AG04450 (cell line): ENCODE results near the gene CHL1. TPM values are rescaled to one million over a fixed set of nuclear protein-coding genes. Genes with fewer than 3 reads are reported as not detected.

ENCODE experiments used
- CTCF ChIA-PET: fragments of 300-600, 350-600 bp; formaldehyde crosslinking; extraction: SDS; loops from one replicate; lab custom pipeline; 2022; ENCODE audit warnings: antibody characterized with exemption, inconsistent platforms; lab: Charles Lee
- POLR2A ChIA-PET: fragments of 350-600 bp; formaldehyde crosslinking; extraction: SDS; loops from one replicate; lab custom pipeline; 2021; ENCODE audit warnings: antibody characterized with exemption, inconsistent platforms; lab: Yijun Ruan, JAX
- DNase-seq: peaks from one replicate; pipeline ENCODE4 v3.0.0-alpha.2; 2011; ENCODE audit warnings: low read depth, low spot score
- H3K27ac ChIP-seq: one replicate; pipeline ENCODE4 v1.5.1; 2012; ENCODE audit warnings: low read depth, low read length, control low read depth
- H3K27me3 ChIP-seq: one replicate; pipeline ENCODE4 v1.6.0; 2012; ENCODE audit warnings: low read length; ENCODE audit not compliant: control insufficient read depth, insufficient read depth
- H3K4me3 ChIP-seq: 2 replicates; pipeline ENCODE4 v1.5.1; 2011; ENCODE audit warnings: mild to moderate bottlenecking, low read depth, low read length, control low read depth
- H3K9me3 ChIP-seq: 2 replicates; pipeline ENCODE4 v1.5.1; 2012; ENCODE audit warnings: low read length; ENCODE audit not compliant: control insufficient read depth, insufficient read depth
- polyA plus RNA-seq: library from polyadenylated mRNA; depleted of rRNA; stranded (reverse); fragments of >200 nt; gene quantifications from 2 replicates; pipeline ENCODE4 v1.2.3, GENCODE V29; 2011
- TF ChIP-seq, protein P1 (sequence below): IDR thresholded peaks from 2 replicates; pipeline ENCODE4 v1.5.1; 2011; ENCODE audit warnings: low read depth, low read length, control low read depth, inconsistent platforms

CHL1 gene
- polyA plus RNA-seq, 1 experiment: 0.40 TPM

DNA sequence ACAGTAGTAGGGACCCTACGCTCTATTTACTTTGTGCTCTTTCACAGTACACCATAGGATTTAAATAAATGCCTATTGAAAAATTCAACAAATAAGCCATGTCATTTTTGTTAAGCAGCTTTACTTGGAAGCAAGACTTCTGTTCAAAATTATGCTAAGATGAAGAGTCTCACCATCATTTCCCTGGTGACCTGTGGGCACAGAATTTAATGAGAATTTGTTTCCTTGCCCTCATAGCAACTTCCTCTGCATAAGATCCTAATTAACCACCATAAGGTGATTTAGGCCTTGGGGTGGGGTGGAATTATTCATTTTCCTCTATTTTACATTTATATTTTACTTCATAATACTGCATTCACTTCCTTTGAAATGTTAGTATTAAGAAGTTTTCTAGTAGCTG, 70.5 kb downstream of the CHL1 start:
- POLR2A ChIA-PET: no interaction called here

DNA sequence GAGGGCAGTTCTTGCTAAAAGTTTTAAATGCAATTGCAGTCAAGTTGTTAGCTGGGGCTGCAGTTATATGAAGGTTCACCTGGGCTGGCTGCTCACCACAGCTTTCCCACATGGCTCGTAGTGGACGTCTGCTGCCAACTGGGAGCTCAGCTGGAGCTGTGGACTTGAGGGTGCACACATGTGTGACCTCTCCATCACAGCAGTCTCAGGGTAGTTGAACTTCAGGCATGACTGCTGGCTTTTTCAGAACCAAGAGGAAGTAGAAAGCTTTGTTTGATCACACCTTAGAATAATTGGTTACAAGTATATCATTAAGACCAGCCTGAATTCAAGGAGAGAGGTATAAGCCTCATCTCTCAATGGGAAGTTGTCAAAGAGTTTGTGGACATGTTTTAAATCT, 74.1 kb downstream of the CHL1 start:
- no peaks in the 10 kb centered on the region for H3K27me3 ChIP-seq
- H3K27ac ChIP-seq: no peak overlapping the region
- CTCF ChIA-PET: interaction anchor here (1.8 kb wide), 1 partner anchor 84 kb away, joined by 8 read pairs; no protein-coding TSS in a partner anchor
- no peak overlapping the region for H3K4me3 ChIP-seq
- no peak for DNase-seq
- TF ChIP-seq, protein P1, sequence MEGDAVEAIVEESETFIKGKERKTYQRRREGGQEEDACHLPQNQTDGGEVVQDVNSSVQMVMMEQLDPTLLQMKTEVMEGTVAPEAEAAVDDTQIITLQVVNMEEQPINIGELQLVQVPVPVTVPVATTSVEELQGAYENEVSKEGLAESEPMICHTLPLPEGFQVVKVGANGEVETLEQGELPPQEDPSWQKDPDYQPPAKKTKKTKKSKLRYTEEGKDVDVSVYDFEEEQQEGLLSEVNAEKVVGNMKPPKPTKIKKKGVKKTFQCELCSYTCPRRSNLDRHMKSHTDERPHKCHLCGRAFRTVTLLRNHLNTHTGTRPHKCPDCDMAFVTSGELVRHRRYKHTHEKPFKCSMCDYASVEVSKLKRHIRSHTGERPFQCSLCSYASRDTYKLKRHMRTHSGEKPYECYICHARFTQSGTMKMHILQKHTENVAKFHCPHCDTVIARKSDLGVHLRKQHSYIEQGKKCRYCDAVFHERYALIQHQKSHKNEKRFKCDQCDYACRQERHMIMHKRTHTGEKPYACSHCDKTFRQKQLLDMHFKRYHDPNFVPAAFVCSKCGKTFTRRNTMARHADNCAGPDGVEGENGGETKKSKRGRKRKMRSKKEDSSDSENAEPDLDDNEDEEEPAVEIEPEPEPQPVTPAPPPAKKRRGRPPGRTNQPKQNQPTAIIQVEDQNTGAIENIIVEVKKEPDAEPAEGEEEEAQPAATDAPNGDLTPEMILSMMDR: no peak
- H3K9me3 ChIP-seq: no peaks in the 10 kb centered on the region
- POLR2A ChIA-PET: no interaction called here

More for the DNA sequence above, 70.5 kb downstream of the CHL1 start:
- Histone ChIP-seq H3K9me3 (no peaks in the 10 kb centered on the region), H3K27me3 (no peaks in the 10 kb centered on the region), H3K27ac (no peak overlapping the region), H3K4me3 (no peak overlapping the region)
- CTCF ChIA-PET: interaction anchor here (4.9 kb wide), 1 partner anchor 87 kb away, joined by 14 read pairs; no protein-coding TSS in a partner anchor
- no peak for DNase-seq
- TF ChIP-seq, protein P1: no peak

DNA sequence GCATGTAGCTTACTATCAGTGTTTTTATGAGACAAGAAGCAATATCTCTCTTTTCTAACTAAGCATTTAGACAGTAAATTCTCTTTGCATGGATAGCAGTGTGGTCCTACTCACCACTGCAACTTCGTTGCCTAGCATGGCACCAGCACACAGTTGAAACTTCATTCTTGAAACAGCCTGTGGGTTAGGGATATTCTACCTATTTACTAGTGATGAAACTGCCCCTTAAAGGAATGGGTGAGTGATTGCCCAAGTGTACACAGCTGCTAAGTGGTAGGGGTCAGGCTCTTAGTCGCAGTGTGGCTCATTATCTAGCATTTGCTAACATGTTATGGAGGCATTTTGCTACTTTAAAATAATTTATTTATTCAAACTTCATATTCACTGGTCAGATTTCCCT, 78.4 kb downstream of the CHL1 start:
- ChIA-PET CTCF (interaction anchor here (0.9 kb wide), 1 partner anchor 79 kb away, joined by 4 read pairs; no protein-coding TSS in a partner anchor), POLR2A (interaction anchor here (1.0 kb wide), 1 partner anchor 32 kb away, joined by 3 read pairs; no protein-coding TSS in a partner anchor)
- no peak overlapping the region for H3K27ac ChIP-seq
- no peaks in the 10 kb centered on the region for H3K9me3 ChIP-seq
- TF ChIP-seq, protein P1: no peak
- no peaks in the 10 kb centered on the region for H3K27me3 ChIP-seq
- DNase-seq: no peak
- no peak overlapping the region for H3K4me3 ChIP-seq

DNA sequence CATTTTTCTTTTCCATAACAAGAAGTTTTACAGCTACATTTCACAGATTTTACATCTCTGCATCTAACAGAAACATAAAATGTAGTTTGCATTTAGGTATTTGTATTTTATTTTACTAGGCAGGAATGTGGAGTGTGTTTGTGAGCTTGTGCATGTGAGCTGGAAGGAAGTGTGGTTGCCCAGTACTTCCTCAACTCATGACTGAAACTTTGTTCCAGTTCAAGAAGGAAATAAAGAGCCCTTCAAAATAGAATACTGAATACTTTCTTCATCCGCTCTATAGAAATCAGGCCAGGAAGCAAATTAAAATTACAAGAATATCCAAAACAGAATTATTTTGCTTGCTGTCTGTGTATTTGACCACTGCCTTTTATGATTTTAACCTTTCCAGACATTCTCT, 81.3 kb downstream of the CHL1 start:
- CTCF ChIA-PET: no interaction called here
- Histone ChIP-seq H3K27ac (no peak overlapping the region), H3K27me3 (no peaks in the 10 kb centered on the region), H3K4me3 (no peak overlapping the region), H3K9me3 (no peaks in the 10 kb centered on the region)
- DNase-seq: no peak
- POLR2A ChIA-PET: no interaction called here
- TF ChIP-seq, protein P1: no peak

GRCh38 chr3:278300-279064, 81.9 kb downstream of the CHL1 start:
- CTCF ChIA-PET: no interaction called here
- H3K4me3 ChIP-seq: no peak overlapping the region
- POLR2A ChIA-PET: no interaction called here
- no peaks in the 10 kb centered on the region for H3K27me3 ChIP-seq
- TF ChIP-seq, protein P1: no peak
- H3K9me3 ChIP-seq: no peaks in the 10 kb centered on the region
- H3K27ac ChIP-seq: no peak overlapping the region
- DNase-seq: no peak
